Esophagus muscularis mucosa (tissue), 3 donors: ENCODE data around the gene ERG28.

Source experiments
- CTCF ChIP-seq, 3 experiments: fragments of 200-600 bp in 2 of 3; fragments of 450-650 bp in 1 of 3; sonication (generic) in 2 of 3; IDR thresholded peaks; one replicate each; pipeline ENCODE4 v1.5.1; 2017 to 2019; ENCODE audit warnings: antibody characterized with exemption in 3 of 3, mild to moderate bottlenecking in 2 of 3, moderate library complexity in 1 of 3
- POLR2A ChIP-seq: fragments of 450-650 bp; IDR thresholded peaks from one replicate; pipeline ENCODE4 v1.6.1; 2017; ENCODE audit warnings: antibody characterized with exemption, moderate library complexity, mild to moderate bottlenecking, low read depth

- TF ChIP-seq CTCF (IDR thresholded peaks at IDR 0.05) (no peak), POLR2A (no peak)
Measured at GRCh38 chr14:75604979-75605851, 55.5 kb downstream of the ERG28 start.
